GM13977 (cell line): Measurements from ENCODE around the gene TYMP.

Source experiments
- DNase-seq: peaks from one replicate; pipeline ENCODE4 v3.0.0; 2012; ENCODE audit warnings: low spot score
- CTCF ChIP-seq: IDR thresholded peaks from 2 replicates; pipeline ENCODE4 v1.5.1; 2012; ENCODE audit warnings: mild to moderate bottlenecking, control low read depth; ENCODE audit not compliant: insufficient read depth; ENCODE audit errors: extremely low read depth, missing control alignments
- in situ Hi-C: fragments of 300-500 bp; cut with MboI; formaldehyde crosslinking; loops from one replicate; pipeline ENCODE4 v1.12.0; 2022; ENCODE audit warnings: low sequenced_read_pairs, low pct_unique_long_range_greater_than_20kb, mixed read lengths, inconsistent platforms; ENCODE audit not compliant: unreplicated experiment

The TYMP gene

GRCh38 chr22:50487290-50488005 lies 42.4 kb downstream of the TYMP start:
- no peak for DNase-seq
- in situ Hi-C loops, result no loop called here
- no peak for TF ChIP-seq CTCF

- TF ChIP-seq CTCF, result no peak
- in situ Hi-C loops, result no loop called here
- no peak for DNase-seq
These were observed 43.1 kb downstream of the TYMP start, which contains the start of gene MIOX for GRCh38 chr22:50486561-50487289. Gene MIOX, plus strand, starts transcription at chr22:50486859. Its CDS starts 39 bp downstream, at chr22:50486898.

- in situ Hi-C loops, result no loop called here
- no peak for TF ChIP-seq CTCF
- DNase-seq, result no peak
These were observed 44.3 kb downstream of the TYMP start for GRCh38 chr22:50485221-50486131.

- no peak for TF ChIP-seq CTCF
- no peak for DNase-seq
- in situ Hi-C loops, result no loop called here
These were observed 45.6 kb downstream of the TYMP start for GRCh38 chr22:50483977-50484853.

- no peak for DNase-seq
- in situ Hi-C loops, result no loop called here
- TF ChIP-seq CTCF, result no peak
These were observed 46.3 kb downstream of the TYMP start for GRCh38 chr22:50483556-50483955.
